Forelimb muscle (tissue), 1 donor: Measurements from ENCODE around the gene MBD3L5. TPM values are rescaled to one million over a fixed set of nuclear protein-coding genes. Genes with fewer than 3 reads are reported as not detected.
"Not testable (repeated sequence)": the region's sequence is repeated elsewhere in the genome, so short reads cannot be mapped to it uniquely, and the experiment has no call there.

Experiments
- DNase-seq: peaks from one replicate; pipeline ENCODE4 v3.0.0-alpha.2; 2013; ENCODE audit warnings: low read depth
- polyA plus RNA-seq: library from polyadenylated mRNA; unstranded; fragments of 120-200 nt; gene quantifications from one replicate; pipeline ENCODE4 v1.2.1, GENCODE V29; 2013; ENCODE audit not compliant: insufficient read length

MBD3L5 gene
- polyA plus RNA-seq, 1 donor: not detected

DNA sequence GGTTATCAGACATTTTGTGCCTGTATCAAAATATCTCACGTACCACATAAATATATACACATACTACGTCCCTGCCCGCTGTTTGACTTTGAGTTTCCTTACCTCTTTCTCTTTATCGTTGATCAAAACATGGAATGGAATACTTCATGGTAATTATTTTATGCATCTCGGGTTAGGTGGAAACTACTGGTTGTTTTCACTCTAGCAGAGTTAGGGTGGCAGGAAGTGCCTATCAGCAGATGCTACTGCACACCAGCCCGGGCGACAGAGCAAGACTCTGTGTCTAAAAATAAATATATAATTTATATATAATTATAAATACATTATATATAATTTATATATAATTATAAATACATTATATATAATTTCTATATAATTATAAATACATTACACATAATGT, 22.5 kb downstream of the MBD3L5 start:
- not testable (repeated sequence) for DNase-seq

DNA sequence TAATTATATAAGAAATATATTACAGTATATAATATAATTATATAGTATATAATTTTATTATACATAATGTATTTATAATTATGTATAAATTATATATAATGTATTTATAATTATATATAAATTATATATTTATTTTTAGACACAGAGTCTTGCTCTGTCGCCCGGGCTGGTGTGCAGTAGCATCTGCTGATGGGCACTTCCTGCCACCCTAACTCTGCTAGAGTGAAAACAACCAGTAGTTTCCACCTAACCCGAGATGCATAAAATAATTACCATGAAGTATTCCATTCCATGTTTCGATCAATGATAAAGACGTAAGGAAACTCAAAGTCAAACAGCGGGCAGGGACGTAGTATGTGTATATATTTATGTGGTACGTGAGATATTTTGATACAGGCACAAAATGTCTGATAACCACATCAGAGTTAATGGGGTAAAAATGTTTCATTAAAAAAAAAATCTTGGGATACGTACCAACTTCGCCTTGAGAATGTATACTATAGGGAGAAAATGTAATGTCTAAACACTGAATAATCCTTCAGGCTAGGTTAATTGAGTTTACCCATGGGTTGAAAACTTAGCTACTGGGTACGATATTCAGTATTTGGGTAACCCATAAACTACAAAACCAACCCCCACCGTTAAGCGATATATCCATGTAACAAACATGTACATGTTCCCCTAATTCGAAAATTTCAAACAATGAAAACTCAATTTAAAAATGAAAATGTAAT, 24.4 kb downstream of the MBD3L5 start:
- not testable (repeated sequence) for DNase-seq

DNA sequence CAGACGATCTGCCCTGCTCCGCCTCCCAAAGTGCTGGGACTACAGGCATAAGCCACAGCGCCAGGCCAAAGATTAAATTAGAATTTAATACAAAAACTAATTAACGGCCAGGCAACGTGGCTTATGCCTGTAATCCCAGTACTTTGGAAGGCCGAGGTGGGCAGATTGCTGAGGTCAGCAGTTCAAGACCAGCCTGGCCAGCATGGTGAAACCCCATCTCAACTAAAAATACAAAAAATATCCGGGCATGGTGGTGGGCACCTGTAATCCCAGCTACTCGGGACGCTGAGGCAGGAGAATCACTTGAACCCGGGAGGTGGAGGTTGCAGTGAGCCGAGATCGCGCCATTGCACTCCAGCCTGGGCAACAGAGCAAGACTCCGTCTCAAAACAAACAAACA, 25.3 kb downstream of the MBD3L5 start:
- not testable (repeated sequence) for DNase-seq

DNA sequence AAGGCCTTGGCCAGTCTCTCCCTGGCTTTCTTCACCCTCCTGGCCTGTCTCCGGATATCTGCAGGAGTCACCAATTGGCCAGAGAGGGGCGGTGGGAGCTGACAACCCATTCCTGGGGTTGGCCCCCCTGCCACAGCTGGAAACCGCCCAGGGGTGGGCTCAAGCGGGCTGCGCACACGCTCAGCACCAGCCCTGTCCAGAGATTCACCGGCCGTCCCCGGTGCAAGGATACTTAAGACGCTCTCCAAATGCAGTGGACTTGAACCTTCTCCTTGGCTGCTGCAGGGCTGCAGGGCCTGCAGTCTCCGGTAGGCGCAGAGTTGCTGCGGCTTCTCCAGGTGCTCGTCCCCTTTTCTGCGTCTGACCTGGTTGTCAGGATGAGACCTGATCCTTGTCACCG, 26.0 kb downstream of the MBD3L5 start:
- DNase-seq: not testable (repeated sequence)

DNA sequence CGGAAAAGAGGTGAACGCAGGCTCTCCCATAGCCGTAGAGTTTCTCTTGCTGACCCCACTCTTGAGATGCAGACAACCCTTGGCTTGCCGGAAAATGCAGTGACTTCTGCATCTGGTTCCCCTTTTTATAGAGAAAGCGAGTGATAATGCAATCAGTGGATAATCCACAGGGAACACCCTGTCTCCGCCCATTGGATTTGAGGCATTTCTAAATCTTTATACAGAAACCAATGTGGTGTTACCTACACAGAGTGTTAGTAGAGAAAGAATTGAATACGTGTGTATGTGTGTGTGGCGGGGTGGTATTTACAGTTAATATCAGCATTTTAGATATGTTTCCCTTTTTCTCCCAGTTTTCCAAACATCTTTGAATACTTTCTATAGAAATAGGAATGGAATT, 28.2 kb downstream of the MBD3L5 start, which contains the start of gene MBD3L3:
Gene MBD3L3, minus strand, starts transcription at position 101 of the 400 bp plus-strand sequence. Its CDS starts 71 bp downstream, at position 30.
- not testable (repeated sequence) for DNase-seq

DNA sequence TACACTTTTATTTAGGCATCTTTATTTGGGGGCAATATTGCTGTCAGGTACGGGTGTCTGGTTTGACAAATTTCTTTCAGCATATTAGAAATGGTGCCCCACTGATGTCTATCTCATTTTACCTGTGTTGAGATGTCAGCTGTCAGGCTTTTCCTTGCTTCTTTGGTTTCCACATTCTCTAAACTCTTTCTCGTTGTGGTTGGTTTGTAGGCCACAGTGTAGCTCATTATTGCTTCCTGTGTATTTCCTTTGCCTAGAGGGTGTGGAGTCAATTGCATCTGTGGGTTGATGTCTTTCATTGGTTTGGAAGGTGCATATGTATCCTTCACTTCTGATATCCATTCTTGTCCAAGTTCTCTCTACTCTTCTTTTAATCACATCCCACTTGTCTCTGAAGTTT, 29.6 kb downstream of the MBD3L5 start:
- not testable (repeated sequence) for DNase-seq

DNA sequence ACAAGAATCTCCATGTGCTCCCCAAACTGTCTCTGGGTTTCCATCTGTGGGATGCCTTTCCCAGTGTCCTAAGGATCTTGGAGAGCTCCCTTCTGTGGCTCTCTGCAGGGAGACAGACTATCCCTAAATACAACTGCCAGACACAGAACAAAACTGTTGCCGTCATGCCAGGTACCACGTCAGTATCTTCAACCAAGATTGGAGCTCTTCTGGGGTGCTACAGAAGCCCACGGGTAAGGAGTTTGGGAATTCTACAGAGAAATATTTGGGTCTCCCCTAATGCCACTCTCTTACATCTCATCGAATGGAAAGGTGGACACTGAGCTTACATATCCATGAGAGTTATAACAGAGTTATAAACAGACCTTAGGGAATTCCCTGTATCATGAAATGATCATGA, 33.0 kb downstream of the MBD3L5 start:
- no peak for DNase-seq

DNA sequence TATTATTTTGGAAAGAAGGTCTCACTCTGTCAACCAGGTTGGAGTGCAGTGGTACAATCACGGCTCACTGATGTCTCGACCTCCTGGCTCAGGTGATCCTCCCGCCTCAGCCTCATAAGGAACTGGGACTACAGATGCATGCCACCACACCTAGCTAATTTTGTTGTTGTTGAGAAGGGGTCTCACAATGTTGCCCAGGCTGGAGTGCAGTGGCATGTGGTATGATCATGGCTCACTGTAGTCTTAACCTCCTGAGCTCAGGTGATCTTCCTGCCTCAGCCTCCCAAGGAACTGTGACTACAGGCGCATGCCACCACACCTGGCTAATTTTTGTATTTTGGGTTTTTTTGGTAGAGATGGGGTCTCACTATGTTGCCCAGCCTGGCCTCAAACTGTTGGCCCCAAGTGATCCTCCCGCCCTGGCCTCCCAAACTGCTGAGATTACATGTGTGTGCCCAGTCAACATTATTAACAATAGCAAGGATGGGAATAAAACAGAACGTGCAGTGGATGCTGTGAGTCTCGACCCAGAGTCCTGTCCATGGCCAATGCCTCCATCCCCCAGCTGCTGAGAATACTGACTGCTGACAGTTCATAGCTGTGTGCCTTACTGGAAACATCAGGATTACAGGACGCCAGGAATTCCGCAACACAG, 33.5 kb downstream of the MBD3L5 start:
- no peak for DNase-seq

DNA sequence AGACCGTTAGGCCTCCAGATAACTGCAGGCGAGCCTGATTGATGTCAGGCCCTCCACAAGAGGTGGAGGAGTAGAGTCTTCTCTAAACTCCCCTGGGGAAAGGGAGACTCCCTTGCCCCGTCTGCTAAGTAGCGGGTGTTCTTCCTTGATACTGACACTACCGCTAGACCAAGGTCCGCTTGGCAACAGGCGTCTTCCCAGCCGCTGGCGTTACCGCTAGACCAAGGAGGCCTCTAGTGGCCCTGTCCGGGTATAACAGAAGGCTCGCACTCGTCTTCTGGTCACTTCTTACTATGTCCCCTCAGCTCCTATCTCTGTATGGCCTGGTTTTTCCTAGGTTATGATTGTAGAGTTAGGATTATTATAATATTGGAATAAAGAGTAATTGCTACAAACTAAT, 36.7 kb downstream of the MBD3L5 start:
- not testable (repeated sequence) for DNase-seq

DNA sequence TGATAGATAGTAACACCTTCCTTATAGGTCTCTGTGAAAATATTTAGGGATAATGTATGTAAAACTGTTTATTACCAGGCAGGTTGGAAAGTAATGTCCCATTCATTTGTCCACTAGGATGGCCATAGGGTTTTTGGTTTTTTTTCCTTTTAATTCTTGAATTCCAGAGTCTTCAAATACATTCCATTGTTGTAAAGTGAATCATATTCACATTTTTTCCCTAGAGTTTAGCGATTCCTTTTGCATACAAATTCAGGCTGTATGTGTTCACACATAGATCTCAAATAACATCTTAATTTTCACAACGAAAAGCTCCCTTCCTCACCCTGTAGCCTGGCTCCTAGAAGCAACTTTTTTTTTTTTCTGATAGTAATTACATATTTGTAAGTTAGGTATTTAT, 37.3 kb downstream of the MBD3L5 start:
- DNase-seq: no peak

DNA sequence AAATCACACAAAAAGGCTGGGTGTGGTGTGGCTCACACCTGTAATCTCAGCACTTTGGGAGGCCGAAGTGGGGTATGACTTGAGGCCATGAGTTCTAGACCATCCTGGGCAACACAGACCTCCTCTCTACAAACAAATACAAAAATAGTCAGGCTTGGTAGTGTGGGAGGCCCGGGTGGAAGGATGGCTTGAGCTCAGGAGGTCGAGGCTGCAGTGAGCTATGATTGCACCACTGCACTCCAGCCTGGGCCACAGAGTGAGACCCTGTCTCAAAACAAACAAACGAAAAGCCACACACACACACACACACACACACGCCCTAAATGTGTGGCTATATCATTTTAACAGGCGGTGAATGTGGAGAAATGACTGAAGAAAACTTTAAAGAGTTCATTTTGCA, 38.2 kb downstream of the MBD3L5 start:
- no peak for DNase-seq

DNA sequence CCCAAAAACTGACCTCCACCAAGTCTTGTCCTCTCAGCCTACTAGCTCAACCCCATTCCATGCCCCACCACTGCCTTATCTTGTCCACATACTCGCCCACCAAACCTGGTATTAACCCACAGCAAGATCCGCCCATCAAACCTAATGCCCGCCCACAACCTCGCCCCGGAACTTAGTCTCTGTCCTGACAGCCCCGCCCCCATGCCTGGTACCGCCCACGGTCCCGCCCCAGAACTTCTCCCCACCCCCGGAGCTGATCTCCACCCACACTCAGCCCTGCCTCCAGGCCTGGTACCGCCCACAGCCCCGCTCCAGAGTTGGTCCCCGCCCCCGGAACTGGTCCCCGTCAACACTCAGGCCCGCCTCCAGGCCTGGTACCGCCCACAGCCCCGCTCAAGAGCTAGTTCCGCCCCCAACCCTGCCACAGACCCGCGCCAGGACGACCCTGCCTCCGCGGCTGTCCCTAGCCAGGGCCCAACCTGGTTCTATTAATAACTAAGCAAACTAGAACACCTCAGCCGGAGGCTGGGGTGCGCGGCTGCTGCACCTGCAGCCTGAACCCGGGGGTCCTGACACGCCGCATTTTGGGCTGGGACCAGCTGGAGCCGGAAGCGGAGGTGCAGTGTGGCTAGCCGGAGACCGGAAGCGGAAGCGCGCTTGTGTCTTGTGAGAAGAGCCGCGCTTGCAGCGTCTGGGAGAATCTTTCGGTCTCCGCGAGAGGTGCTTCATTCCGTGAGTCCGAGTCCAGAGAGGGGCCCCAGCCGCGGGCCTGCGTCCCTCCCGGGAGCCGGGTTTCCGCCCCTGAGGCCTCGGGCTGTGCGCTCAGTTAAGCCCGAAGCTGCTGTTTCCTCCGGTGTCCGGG, 38.9 kb downstream of the MBD3L5 start, which contains the start of gene ZNF557:
Gene ZNF557, plus strand, starts transcription at position 662 of the 862 bp plus-strand sequence. CDS start 5,372 bp downstream, outside the sequence.
- DNase-seq: peak; percentile 80

DNA sequence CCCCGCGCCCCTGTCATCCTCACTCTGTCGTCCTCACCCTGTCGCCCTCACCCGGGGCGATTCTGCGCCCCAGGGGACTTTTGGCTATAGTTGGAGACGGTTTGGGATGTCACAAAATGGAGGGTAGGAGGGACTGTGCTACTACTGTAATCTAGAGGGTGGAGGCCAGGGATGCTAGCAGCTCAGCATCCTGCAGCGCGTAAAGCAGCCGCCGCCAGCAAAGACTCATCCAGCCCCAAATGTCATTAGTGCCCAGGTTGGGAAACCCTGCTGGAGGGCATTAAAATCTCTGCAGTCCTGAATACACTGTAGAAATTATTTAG, 39.5 kb downstream of the MBD3L5 start:
- no peak for DNase-seq

DNA sequence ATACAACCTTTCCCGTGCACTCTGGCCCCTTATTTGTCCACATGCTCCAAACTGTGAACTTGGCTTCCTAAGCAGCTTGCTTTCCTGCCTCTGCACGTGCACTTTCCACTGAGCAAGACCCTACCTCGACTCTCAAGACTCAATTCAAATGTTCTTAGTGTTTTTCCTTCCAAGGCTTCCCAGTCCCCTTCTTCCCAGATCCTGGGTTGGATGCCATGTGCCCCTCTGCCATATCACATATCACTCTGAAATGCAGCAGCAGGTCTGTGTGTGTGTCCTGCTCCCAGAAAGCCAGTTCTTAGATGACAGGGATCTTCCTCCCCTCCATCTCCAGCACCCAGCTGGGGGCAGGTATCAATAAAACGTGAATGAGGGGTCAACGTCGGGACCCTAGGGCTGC, 42.2 kb downstream of the MBD3L5 start:
- no peak for DNase-seq

DNA sequence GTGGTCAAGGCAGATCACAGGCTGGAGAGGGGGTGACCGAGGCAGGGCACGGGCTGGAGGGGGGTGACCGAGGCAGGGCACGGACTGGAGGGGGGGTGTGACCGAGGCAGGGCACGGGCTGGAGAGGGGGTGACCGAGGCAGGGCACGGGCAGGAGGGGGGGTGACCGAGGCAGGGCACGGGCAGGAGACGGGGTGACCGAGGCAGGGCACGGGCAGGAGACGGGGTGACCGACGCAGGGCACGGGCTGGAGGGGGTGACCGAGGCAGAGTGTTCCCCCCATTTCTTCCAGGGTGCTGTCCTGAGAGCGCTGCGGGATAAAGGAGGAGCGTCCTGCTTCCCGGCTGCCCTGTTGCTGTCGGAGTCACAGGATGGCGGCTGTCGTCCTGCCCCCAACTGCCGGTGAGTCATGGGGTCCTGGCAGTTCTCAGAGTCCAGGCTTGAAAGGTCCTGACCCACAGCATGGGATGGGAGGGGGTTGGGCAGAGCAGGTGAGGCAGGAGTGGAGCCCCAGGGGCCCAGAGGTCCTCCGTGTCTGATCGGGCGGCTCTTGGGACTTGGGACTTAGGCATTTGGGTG, 44.4 kb downstream of the MBD3L5 start:
- no peak for DNase-seq

DNA sequence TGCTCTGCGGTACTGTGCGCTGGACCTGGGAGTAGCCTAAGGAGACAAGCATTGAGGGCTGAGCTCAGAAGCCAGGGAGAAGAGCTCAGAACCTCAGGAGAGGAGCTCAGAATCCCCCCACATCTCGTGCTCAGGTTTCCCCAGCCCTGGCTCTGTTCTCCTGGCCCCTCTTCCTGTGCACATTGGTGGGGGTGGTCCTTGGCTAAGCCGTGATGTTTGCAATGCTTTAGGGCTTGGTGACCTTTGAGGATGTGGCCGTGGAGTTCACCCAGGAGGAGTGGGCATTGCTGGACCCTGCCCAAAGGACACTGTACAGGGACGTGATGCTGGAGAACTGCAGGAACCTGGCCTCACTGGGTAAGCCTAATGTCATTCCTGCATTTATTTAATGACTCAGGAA, 45.8 kb downstream of the MBD3L5 start:
- DNase-seq: no peak

DNA sequence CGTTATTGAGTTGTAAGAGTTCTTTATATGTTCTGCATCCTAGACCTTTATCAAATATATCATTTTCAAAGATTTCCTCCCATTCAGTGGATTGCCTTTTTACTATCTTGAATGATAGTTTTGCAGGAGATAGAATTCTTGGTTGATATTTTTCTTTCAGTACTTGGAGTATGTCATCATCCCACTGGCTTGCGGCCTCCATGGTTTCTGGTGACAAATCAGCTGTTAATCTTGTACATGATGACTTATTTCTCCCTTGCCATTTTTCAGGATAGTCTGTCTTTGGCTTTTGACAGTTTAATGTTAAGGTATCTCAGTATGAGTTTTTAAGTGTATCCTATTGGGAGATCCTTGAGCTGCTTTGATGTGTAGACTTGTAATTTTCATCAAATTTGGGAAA, 47.6 kb downstream of the MBD3L5 start:
- no peak for DNase-seq

Other genes starting within 250 kb of the MBD3L5 start
- gene ADGRE1, start 143.0 kb upstream of the MBD3L5 start, polyA plus RNA-seq: 0.13 TPM
- not detected for gene MBD3L2B, start 9.1 kb upstream of the MBD3L5 start, polyA plus RNA-seq
- gene MBD3L4, start 9.6 kb downstream of the MBD3L5 start, polyA plus RNA-seq: not detected
- not detected for gene MBD3L2, start 18.7 kb downstream of the MBD3L5 start, polyA plus RNA-seq
- gene MBD3L3, start 28.1 kb downstream of the MBD3L5 start, polyA plus RNA-seq: not detected
- gene ZNF557, start 39.1 kb downstream of the MBD3L5 start, polyA plus RNA-seq: 4.9 TPM